Kidney (tissue), 14 donors: ENCODE measurements around the gene LGALS3BP. TPM values are rescaled to one million over a fixed set of nuclear protein-coding genes. Genes with fewer than 3 reads are reported as not detected.

ENCODE experiments used
- DNase-seq, 5 donors: peaks; one replicate each; pipeline ENCODE4 v3.0.0-alpha.2; 2013 to 2020
- FAIRE-seq: peaks from 2 replicates; lab custom pipeline; 2012; peaks lifted over from hg19 to GRCh38; lab: Jason Lieb, UNC
- H3K27ac ChIP-seq, 2 donors: one replicate each; pipeline ENCODE4 v1.7.0; 2013; ENCODE audit warnings: low read depth in 2 of 2, low read length in 2 of 2, inconsistent platforms in 1 of 2
- H3K27me3 ChIP-seq: one replicate; pipeline ENCODE4 v1.7.1; 2013; ENCODE audit warnings: low read length, inconsistent platforms; ENCODE audit not compliant: control insufficient read depth, insufficient read depth
- H3K36me3 ChIP-seq, 3 donors: one replicate each; pipeline versions ENCODE4 v1.7.0 to v1.7.1; 2013; ENCODE audit warnings: low read length in 3 of 3, control low read depth in 1 of 3, inconsistent platforms in 1 of 3; ENCODE audit not compliant: insufficient read depth in 3 of 3, control insufficient read depth in 2 of 3
- H3K4me1 ChIP-seq, 3 donors: one replicate each; pipeline versions ENCODE4 v1.7.0 to v1.7.1; 2013; ENCODE audit warnings: low read length in 3 of 3, inconsistent platforms in 1 of 3, low read depth in 1 of 3; ENCODE audit not compliant: control insufficient read depth in 2 of 3, insufficient read depth in 2 of 3
- H3K4me3 ChIP-seq, 3 donors: one replicate each; pipeline versions ENCODE4 v1.7.0 to v1.8.1; 2013; ENCODE audit warnings: low read length in 3 of 3, control low read depth in 1 of 3, inconsistent platforms in 1 of 3
- H3K9ac ChIP-seq, 3 donors: one replicate each; pipeline versions ENCODE4 v1.7.0 to v1.7.1; 2013; ENCODE audit warnings: low read length in 3 of 3, control low read depth in 1 of 3, inconsistent platforms in 1 of 3
- H3K9me3 ChIP-seq, 3 donors: one replicate each; pipeline versions ENCODE4 v1.7.0 to v1.7.1; 2013; ENCODE audit warnings: low read length in 3 of 3, control low read depth in 1 of 3, inconsistent platforms in 1 of 3; ENCODE audit not compliant: control insufficient read depth in 2 of 3, insufficient read depth in 1 of 3
- CTCF ChIP-seq: IDR thresholded peaks from 3 replicates; pipeline ENCODE4 v1.5.1; 2012; ENCODE audit warnings: mild to moderate bottlenecking, moderate library complexity, borderline replicate concordance; ENCODE audit not compliant: insufficient read depth; ENCODE audit errors: extremely low read depth
- intact Hi-C: fragments of 100-400 bp; cut with DNase I; formaldehyde crosslinking; loops from one replicate; pipeline ENCODE4 v1.11.1; 2022
- polyA plus RNA-seq: library from polyadenylated mRNA; stranded (reverse); fragments of 350-450 nt; fragmentation: Illumina TruSeq; extraction: RNeasy Lipid Tissue Mini Kit (QIAGEN cat#74804); gene quantifications from one replicate; pipeline ENCODE4 v1.2.3, GENCODE V29; 2014; ENCODE audit warnings: low read depth, low replicate concordance; ENCODE audit not compliant: insufficient read depth
- total RNA-seq: library from RNA; stranded (reverse); fragmentation: NEBNext Ultra II Directional; extraction: Animal tissue kit (Norgen Biotek cat#: 25700); gene quantifications from one replicate; pipeline ENCODE4 v1.2.1, GENCODE V29; 2021
- donor health status: control.
- donor health status: control.
- donor health status: control.
- donor health status: control.
- donor health status: control.
- donor health status: DM: yes; HTN: yes; CAD: no.
- donor health status: Normal renal cell carcinoma (clear cell type).

The LGALS3BP gene
- total and polyA plus RNA-seq, 2 donors from 2014 or later: 240 to 310 TPM

- DNase-seq: peak; percentile 57 to 90 (median 86)
- Histone ChIP-seq H3K4me1 (peaks cover 0 to 45% (median 17%) of the 10 kb centered on the region in 3 donors), H3K27ac (peak overlapping the region in 1 of 2 donors; percentile 63), H3K9ac (no peak overlapping the region), H3K36me3 (no peaks in the 10 kb centered on the region), H3K27me3 (no peaks in the 10 kb centered on the region), H3K9me3 (no peaks in the 10 kb centered on the region), H3K4me3 (peak overlapping the region; percentile 34 to 42 (median 42))
- intact Hi-C loops: loop anchor here (5.0 kb wide), 1 partner anchor 108 kb away; no protein-coding TSS in a partner anchor
- no peak for TF ChIP-seq CTCF
- FAIRE-seq: peak; percentile 89
Observed at GRCh38 chr17:78974635-78975591, 4.8 kb downstream of the LGALS3BP start.

GRCh38 chr17:78973792-78974520 lies 5.8 kb downstream of the LGALS3BP start:
- no peak overlapping the region for H3K27ac ChIP-seq
- no peak overlapping the region for H3K4me3 ChIP-seq
- FAIRE-seq: no peak
- intact Hi-C loops: loop anchor here (5.0 kb wide), 1 partner anchor 107 kb away; no protein-coding TSS in a partner anchor
- no peaks in the 10 kb centered on the region for H3K36me3 ChIP-seq
- H3K27me3 ChIP-seq: no peaks in the 10 kb centered on the region
- H3K9me3 ChIP-seq: no peaks in the 10 kb centered on the region
- DNase-seq: peak in 1 of 5 donors; percentile 64
- TF ChIP-seq CTCF: no peak
- H3K9ac ChIP-seq: no peak overlapping the region
- H3K4me1 ChIP-seq: peaks cover 0 to 40% (median 13%) of the 10 kb centered on the region in 3 donors

GRCh38 chr17:78973196-78973595 lies 6.5 kb downstream of the LGALS3BP start:
- H3K27ac ChIP-seq: peak overlapping the region in 1 of 2 donors; percentile 17
- intact Hi-C loops: loop anchor here (5.0 kb wide), 1 partner anchor 106 kb away; no protein-coding TSS in a partner anchor
- TF ChIP-seq CTCF: no peak
- no peaks in the 10 kb centered on the region for H3K9me3 ChIP-seq
- no peak overlapping the region for H3K4me3 ChIP-seq
- peaks cover 0 to 37% (median 13%) of the 10 kb centered on the region in 3 donors for H3K4me1 ChIP-seq
- no peaks in the 10 kb centered on the region for H3K36me3 ChIP-seq
- H3K9ac ChIP-seq: no peak overlapping the region
- peak; percentile 48 to 80 (median 60) for DNase-seq
- FAIRE-seq: no peak
- H3K27me3 ChIP-seq: no peaks in the 10 kb centered on the region
